Measurements from ENCODE around the gene PWP2. TPM values are rescaled to one million over a fixed set of nuclear protein-coding genes. Genes with fewer than 3 reads are reported as not detected.

Gene PWP2
- total RNA-seq, 4 donors from 2014 or later = 11.9 to 19.9 (median 12.1) TPM; not detected in 1

GRCh38 chr21:44062380-44062779 lies 44.8 kb upstream of the PWP2 start:
- TF ChIP-seq POLR2AphosphoS5 (IDR thresholded peaks at IDR 0.05) = no peak
- no peak for TF ChIP-seq EP300 (IDR thresholded peaks at IDR 0.05; ENCODE audit: low read depth)
- no peak for TF ChIP-seq POLR2A (IDR thresholded peaks at IDR 0.05)
- no peak for TF ChIP-seq CTCF (IDR thresholded peaks at IDR 0.05)
- H3K9me3 ChIP-seq = no peaks in the 10 kb centered on the region
- no peak overlapping the region for H3K27ac ChIP-seq
- 95% methylated on average over 6 of the region's 7 CpGs; no CpG with 5 or more reads in 1 of the 2 donors for WGBS, 2 donors (ENCODE audit: low coverage in 1 of 2)
- no peak for DNase-seq
- in situ Hi-C loops (cut with MboI; ENCODE audit: low pct_ligation_motif_present in 1 of 4, low pct_unique_long_range_greater_than_20kb in 1 of 4, low sequenced_read_pairs in 3 of 4) (no loop called here), intact Hi-C loops (cut with DNase I; ENCODE audit: low total_unique reads) (no loop called here)
- no peak overlapping the region for H3K4me3 ChIP-seq
- H3K36me3 ChIP-seq = peaks cover 0 to 21% (median 5%) of the 10 kb centered on the region in 4 donors
- H3K4me1 ChIP-seq = no peaks in the 10 kb centered on the region
- no peaks in the 10 kb centered on the region for H3K27me3 ChIP-seq

- H3K27me3 ChIP-seq = no peaks in the 10 kb centered on the region
- H3K4me3 ChIP-seq = no peak overlapping the region
- no peaks in the 10 kb centered on the region for H3K9me3 ChIP-seq
- intact Hi-C loops (cut with DNase I; ENCODE audit: low total_unique reads) (no loop called here), in situ Hi-C loops (cut with MboI; ENCODE audit: low pct_ligation_motif_present in 1 of 4, low pct_unique_long_range_greater_than_20kb in 1 of 4, low sequenced_read_pairs in 3 of 4) (no loop called here)
- TF ChIP-seq EP300 (IDR thresholded peaks at IDR 0.05; ENCODE audit: low read depth) = no peak
- no peak for TF ChIP-seq CTCF (IDR thresholded peaks at IDR 0.05)
- no peak for TF ChIP-seq POLR2A (IDR thresholded peaks at IDR 0.05)
- TF ChIP-seq POLR2AphosphoS5 (IDR thresholded peaks at IDR 0.05) = no peak
- no peak overlapping the region for H3K27ac ChIP-seq
- 87 to 95% methylated on average over 4 to 17 of the region's 19 CpGs for WGBS, 2 donors (ENCODE audit: low coverage in 1 of 2)
- DNase-seq = no peak
- no peaks in the 10 kb centered on the region for H3K4me1 ChIP-seq
- H3K36me3 ChIP-seq = peaks cover 0 to 17% (median 4%) of the 10 kb centered on the region in 4 donors
These were observed 43.9 kb upstream of the PWP2 start for GRCh38 chr21:44063151-44063912.

- Histone ChIP-seq H3K4me3 (no peak overlapping the region), H3K4me1 (no peaks in the 10 kb centered on the region), H3K27me3 (no peaks in the 10 kb centered on the region), H3K27ac (peak overlapping the region; percentile 6 to 34 (median 28)), H3K9me3 (no peaks in the 10 kb centered on the region), H3K36me3 (peaks cover 0 to 9% (median under 1%) of the 10 kb centered on the region in 4 donors)
- intact Hi-C loops (cut with DNase I; ENCODE audit: low total_unique reads) (no loop called here), in situ Hi-C loops (cut with MboI; ENCODE audit: low pct_ligation_motif_present in 1 of 4, low pct_unique_long_range_greater_than_20kb in 1 of 4, low sequenced_read_pairs in 3 of 4) (no loop called here)
- no peak for DNase-seq
- WGBS, 2 donors (ENCODE audit: low coverage in 1 of 2) = 78 to 79% methylated on average over 8 to 13 of the region's 13 CpGs
- TF ChIP-seq CTCF (IDR thresholded peaks at IDR 0.05) (no peak), EP300 (IDR thresholded peaks at IDR 0.05; ENCODE audit: low read depth) (no peak), POLR2AphosphoS5 (IDR thresholded peaks at IDR 0.05) (no peak), POLR2A (IDR thresholded peaks at IDR 0.05) (no peak)
These were observed 42.3 kb upstream of the PWP2 start for GRCh38 chr21:44064852-44065403.

GRCh38 chr21:44065428-44065827 lies 41.8 kb upstream of the PWP2 start:
- in situ Hi-C loops (cut with MboI; ENCODE audit: low pct_ligation_motif_present in 1 of 4, low pct_unique_long_range_greater_than_20kb in 1 of 4, low sequenced_read_pairs in 3 of 4) = no loop called here

More at GRCh38 chr21:44065428-44065827, 41.8 kb upstream of the PWP2 start:
- WGBS, 2 donors (ENCODE audit: low coverage in 1 of 2) = 62 to 90% methylated on average over 5 to 9 of the region's 9 CpGs
- H3K27ac ChIP-seq = peak overlapping the region; percentile 26 to 46 (median 30)
- TF ChIP-seq CTCF (IDR thresholded peaks at IDR 0.05) (no peak), EP300 (IDR thresholded peaks at IDR 0.05; ENCODE audit: low read depth) (no peak), POLR2A (IDR thresholded peaks at IDR 0.05) (no peak), POLR2AphosphoS5 (IDR thresholded peaks at IDR 0.05) (no peak)
- H3K36me3 ChIP-seq = peaks cover 0 to 9% (median 0%) of the 10 kb centered on the region in 4 donors
- DNase-seq = peak; percentile 52
- H3K4me1 ChIP-seq = no peaks in the 10 kb centered on the region
- H3K27me3 ChIP-seq = no peaks in the 10 kb centered on the region
- intact Hi-C loops (cut with DNase I; ENCODE audit: low total_unique reads) = no loop called here
- no peaks in the 10 kb centered on the region for H3K9me3 ChIP-seq
- H3K4me3 ChIP-seq = no peak overlapping the region
